Right lobe of liver (tissue), 6 donors: ENCODE measurements around the gene SCN1A. TPM values are rescaled to one million over a fixed set of nuclear protein-coding genes. Genes with fewer than 3 reads are reported as not detected.
A peak's percentile ranks its signal among the peaks of the same experiment; 100 is the strongest.

Experiments
- ATAC-seq, 4 donors: fragments of 200-7000 bp; cut with Tn5 transposase; one replicate each; pipeline ENCODE4 v1.9.1; 2020; ENCODE audit warnings: mild to moderate bottlenecking in 4 of 4, moderate library complexity in 4 of 4
- DNase-seq, 3 donors: peaks; one replicate each; pipeline ENCODE4 v3.0.0-alpha.2; 2020
- H3K27ac ChIP-seq, 3 donors: fragments of 200-600 bp; one replicate each; pipeline ENCODE4 v1.8.0; 2022
- H3K27me3 ChIP-seq, 2 donors: fragments of 200-600 bp; one replicate each; pipeline ENCODE4 v1.8.0; 2022
- H3K36me3 ChIP-seq, 4 donors: fragments of 200-600 bp; sonication (generic) in 1 of 4; one replicate each; pipeline versions ENCODE4 v1.5.1 to v1.8.0; 2017 to 2022; ENCODE audit warnings: control low read depth in 1 of 4
- H3K4me1 ChIP-seq, 4 donors: fragments of 200-600 bp; sonication (generic) in 1 of 4; one replicate each; pipeline versions ENCODE4 v1.5.1 to v1.8.0; 2017 to 2022; ENCODE audit warnings: control low read depth in 1 of 4
- H3K4me3 ChIP-seq, 3 donors: fragments of 200-600 bp; one replicate each; pipeline ENCODE4 v1.8.0; 2022
- H3K9me3 ChIP-seq, 4 donors: fragments of 200-600 bp; sonication (generic) in 1 of 4; one replicate each; pipeline versions ENCODE4 v1.5.1 to v1.8.0; 2017 to 2022; ENCODE audit warnings: control low read depth in 1 of 4
- POLR2A ChIP-seq: fragments of 450-650 bp; IDR thresholded peaks from one replicate; pipeline ENCODE4 v1.6.1; 2017; ENCODE audit warnings: antibody characterized with exemption, mild to moderate bottlenecking
- WGBS: methylation state at CpG from one replicate; pipeline ENCODE4 v1.1.6; 2018; ENCODE audit warnings: low coverage, low lambda C conversion rate; ENCODE audit not compliant: insufficient coverage; ENCODE audit errors: missing lambda C conversion rate; 5-methylcytosine and 5-hydroxymethylcytosine counted together
- intact Hi-C, 2 donors: fragments of 100-400 bp; cut with DNase I; formaldehyde crosslinking; loops; one replicate each; pipeline versions ENCODE4 v1.11.2 to v1.14.1; 2022
- total RNA-seq, 6 experiments: library from RNA; depleted of rRNA in 2 of 6; stranded (reverse); fragments of >200 nt in 2 of 6; fragmentation: NEBNext Ultra II Directional in 3 of 6; extraction: Animal tissue kit (Norgen Biotek cat#: 25700) in 3 of 6; gene quantifications; one replicate each; pipeline versions ENCODE4 v1.1.0 to v1.2.4, GENCODE V29; 2016 to 2023
- TF ChIP-seq, protein P1 (sequence below), 4 donors: fragments of 200-600 bp in 3 of 4; fragments of 450-650 bp in 1 of 4; IDR thresholded peaks; one replicate each; pipeline versions ENCODE4 v1.5.1 to v1.8.0; 2016 to 2022; ENCODE audit warnings: antibody characterized with exemption in 4 of 4, mild to moderate bottlenecking in 2 of 4
- donor health status: DM: no; HTN: yes; CAD: no.
- donor health status: DM: no; HTN: no; CAD: no.
- donor health status: DM: no; HTN: no; CAD: no.
- donor health status: DM: no; HTN: yes; CAD: no.
- donor health status: DM: no; HTN: yes; CAD: no.

The SCN1A gene
- total RNA-seq, 6 experiments from 2014 or later: not detected

DNA sequence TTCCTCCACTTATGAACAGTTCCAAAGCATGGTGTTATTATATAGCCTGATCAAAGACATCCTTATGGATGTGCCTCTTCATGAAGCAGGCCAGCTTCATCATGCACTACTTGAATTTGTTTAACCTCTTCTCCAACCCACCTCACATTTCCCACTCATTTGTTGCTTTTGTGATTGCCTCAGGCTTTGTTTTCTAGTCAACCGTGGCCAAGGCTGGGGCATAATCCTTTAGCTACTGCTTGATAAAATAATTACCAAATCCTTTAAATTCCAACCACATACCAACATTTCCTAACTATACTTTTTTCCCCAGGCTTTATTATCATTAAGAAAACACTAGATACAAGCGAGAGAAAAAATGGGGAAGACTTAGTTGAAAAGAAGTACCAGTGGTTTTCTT is 39.6 kb upstream of the SCN1A start:
- 44% methylated on average over 2 of the region's 2 CpGs for WGBS
- Histone ChIP-seq H3K4me3 (no peak overlapping the region), H3K9me3 (no peaks in the 10 kb centered on the region), H3K27ac (no peak overlapping the region), H3K4me1 (no peaks in the 10 kb centered on the region), H3K27me3 (no peaks in the 10 kb centered on the region), H3K36me3 (no peaks in the 10 kb centered on the region)
- ATAC-seq: no peak
- intact Hi-C loops: no loop called here
- TF ChIP-seq, protein P1, sequence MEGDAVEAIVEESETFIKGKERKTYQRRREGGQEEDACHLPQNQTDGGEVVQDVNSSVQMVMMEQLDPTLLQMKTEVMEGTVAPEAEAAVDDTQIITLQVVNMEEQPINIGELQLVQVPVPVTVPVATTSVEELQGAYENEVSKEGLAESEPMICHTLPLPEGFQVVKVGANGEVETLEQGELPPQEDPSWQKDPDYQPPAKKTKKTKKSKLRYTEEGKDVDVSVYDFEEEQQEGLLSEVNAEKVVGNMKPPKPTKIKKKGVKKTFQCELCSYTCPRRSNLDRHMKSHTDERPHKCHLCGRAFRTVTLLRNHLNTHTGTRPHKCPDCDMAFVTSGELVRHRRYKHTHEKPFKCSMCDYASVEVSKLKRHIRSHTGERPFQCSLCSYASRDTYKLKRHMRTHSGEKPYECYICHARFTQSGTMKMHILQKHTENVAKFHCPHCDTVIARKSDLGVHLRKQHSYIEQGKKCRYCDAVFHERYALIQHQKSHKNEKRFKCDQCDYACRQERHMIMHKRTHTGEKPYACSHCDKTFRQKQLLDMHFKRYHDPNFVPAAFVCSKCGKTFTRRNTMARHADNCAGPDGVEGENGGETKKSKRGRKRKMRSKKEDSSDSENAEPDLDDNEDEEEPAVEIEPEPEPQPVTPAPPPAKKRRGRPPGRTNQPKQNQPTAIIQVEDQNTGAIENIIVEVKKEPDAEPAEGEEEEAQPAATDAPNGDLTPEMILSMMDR (IDR thresholded peaks at IDR 0.05): no peak
- TF ChIP-seq POLR2A: no peak
- DNase-seq: no peak

DNA sequence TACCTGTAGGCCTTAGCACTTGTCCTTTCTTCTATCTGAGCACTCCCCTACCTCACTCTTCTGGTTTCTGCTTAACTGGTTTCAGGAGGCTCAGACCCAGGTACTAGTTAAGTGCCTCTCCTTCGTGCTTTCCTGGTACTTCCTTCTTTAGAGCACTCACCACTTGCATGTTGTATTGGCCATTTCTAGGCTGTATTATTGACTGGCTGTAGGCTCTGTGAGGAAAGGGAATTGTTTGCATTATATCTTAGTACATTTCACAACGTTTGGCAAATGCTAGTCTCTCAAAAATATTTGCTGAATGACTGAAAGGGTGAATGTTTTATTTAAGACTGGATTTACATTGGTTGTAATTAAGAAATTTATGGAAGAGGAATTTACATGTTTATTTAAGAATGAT is 36.0 kb upstream of the SCN1A start:
- DNase-seq: no peak
- Histone ChIP-seq H3K4me1 (no peaks in the 10 kb centered on the region), H3K27ac (no peak overlapping the region), H3K9me3 (no peaks in the 10 kb centered on the region), H3K36me3 (no peaks in the 10 kb centered on the region), H3K4me3 (no peak overlapping the region), H3K27me3 (no peaks in the 10 kb centered on the region)
- intact Hi-C loops: no loop called here
- WGBS: 20% methylated on average over 2 of the region's 2 CpGs
- TF ChIP-seq, protein P1 (IDR thresholded peaks at IDR 0.05): no peak
- no peak for TF ChIP-seq POLR2A
- ATAC-seq: peak in 2 of 4 donors; percentile 19 to 29

DNA sequence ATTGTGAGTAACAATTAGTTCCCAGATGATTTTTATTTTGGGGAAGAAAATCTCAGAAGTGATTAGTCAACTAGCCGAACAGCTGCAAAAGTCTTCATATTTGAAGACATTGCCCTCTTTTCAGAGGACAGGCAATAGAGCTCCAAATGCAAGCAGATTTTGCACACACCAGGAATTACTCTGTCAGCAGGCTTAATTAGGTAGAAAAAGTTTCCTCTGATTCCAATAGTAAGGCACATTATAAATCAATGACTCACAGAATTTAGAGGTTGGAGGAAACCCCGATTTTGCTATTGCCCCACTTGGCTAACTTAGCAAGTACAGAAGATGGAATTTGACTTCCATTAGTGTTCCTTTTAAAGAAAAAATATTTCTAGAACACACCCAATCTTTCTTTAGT is 30.7 kb upstream of the SCN1A start:
- Histone ChIP-seq H3K27ac (no peak overlapping the region), H3K27me3 (no peaks in the 10 kb centered on the region), H3K4me3 (no peak overlapping the region), H3K4me1 (no peaks in the 10 kb centered on the region), H3K36me3 (no peaks in the 10 kb centered on the region), H3K9me3 (no peaks in the 10 kb centered on the region)
- 95% methylated on average over 2 of the region's 2 CpGs for WGBS
- TF ChIP-seq, protein P1 (IDR thresholded peaks at IDR 0.05): no peak
- TF ChIP-seq POLR2A: no peak
- intact Hi-C loops: no loop called here
- ATAC-seq: no peak
- no peak for DNase-seq

DNA sequence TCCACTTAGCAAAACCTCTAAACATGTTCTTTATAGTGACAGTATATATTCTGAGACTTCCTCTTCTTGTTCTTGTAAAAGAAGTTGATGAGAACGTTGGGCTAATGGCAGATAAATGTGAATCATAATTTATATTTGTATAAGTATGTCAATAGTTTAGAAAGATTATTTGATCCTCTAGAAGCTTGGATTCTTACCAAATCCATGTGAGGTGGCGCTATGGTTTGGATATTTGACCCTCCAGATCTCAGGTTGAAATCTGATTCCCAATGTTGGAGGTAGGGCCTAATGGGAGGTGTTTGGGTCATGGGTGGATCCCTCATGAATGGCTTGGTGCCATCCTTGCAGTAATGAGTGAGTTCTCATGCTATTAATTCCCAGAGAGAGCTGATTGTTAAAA is 29.8 kb upstream of the SCN1A start:
- Histone ChIP-seq H3K9me3 (no peaks in the 10 kb centered on the region), H3K27me3 (no peaks in the 10 kb centered on the region), H3K4me3 (no peak overlapping the region), H3K4me1 (no peaks in the 10 kb centered on the region), H3K27ac (no peak overlapping the region), H3K36me3 (no peaks in the 10 kb centered on the region)
- no peak for ATAC-seq
- DNase-seq: no peak
- intact Hi-C loops: no loop called here
- TF ChIP-seq POLR2A: no peak
- TF ChIP-seq, protein P1 (IDR thresholded peaks at IDR 0.05): no peak
- 42% methylated on average over 2 of the region's 2 CpGs for WGBS

DNA sequence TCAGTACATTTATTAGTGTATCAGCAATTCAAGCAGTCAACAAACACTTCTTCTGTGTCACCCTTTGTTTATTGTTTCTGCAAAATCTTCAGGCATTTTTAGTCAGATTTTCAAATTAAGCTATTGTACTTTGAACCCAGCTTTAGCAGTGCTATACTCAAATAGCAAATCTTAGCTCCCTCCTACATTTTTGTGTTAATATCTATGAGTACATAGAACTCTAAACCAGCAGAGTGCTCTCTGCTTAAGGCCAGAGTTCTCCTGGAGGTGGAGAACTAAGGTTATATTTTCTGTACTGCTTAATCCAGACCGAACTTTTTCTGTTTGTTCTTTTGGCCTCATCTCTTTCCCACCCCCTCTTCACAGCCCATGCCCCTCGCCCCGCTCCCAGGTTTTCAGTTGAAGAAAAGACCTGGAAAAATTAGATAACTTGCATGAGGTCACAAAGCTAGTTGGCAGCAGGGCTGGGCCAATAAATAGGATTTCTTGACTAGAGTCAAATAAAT is 29.2 kb upstream of the SCN1A start:
- no peak for DNase-seq
- no peaks in the 10 kb centered on the region for H3K9me3 ChIP-seq
- no peaks in the 10 kb centered on the region for H3K36me3 ChIP-seq
- 74% methylated on average over 3 of the region's 3 CpGs for WGBS
- H3K27me3 ChIP-seq: no peaks in the 10 kb centered on the region
- no peaks in the 10 kb centered on the region for H3K4me1 ChIP-seq
- no peak overlapping the region for H3K27ac ChIP-seq
- H3K4me3 ChIP-seq: no peak overlapping the region
- TF ChIP-seq, protein P1 (IDR thresholded peaks at IDR 0.05): no peak
- TF ChIP-seq POLR2A: no peak
- intact Hi-C loops: no loop called here
- ATAC-seq: no peak
